ENCODE results near the gene EFNB2.

Gene EFNB2

GRCh38 chr13:106535552-106536243 is at the start of gene EFNB2:
Gene EFNB2 (minus strand): TSS chr13:106535662. CDS start chr13:106534964, 698 bp downstream.
- peak; percentile 89 for DNase-seq

- DNase-seq: no peak
Observed at GRCh38 chr13:106581225-106581624, 45.8 kb upstream of the EFNB2 start.

GRCh38 chr13:106575896-106576295 is 40.4 kb upstream of the EFNB2 start:
- DNase-seq: no peak

GRCh38 chr13:106573868-106574267 is 38.4 kb upstream of the EFNB2 start:
- no peak for DNase-seq

DNA sequence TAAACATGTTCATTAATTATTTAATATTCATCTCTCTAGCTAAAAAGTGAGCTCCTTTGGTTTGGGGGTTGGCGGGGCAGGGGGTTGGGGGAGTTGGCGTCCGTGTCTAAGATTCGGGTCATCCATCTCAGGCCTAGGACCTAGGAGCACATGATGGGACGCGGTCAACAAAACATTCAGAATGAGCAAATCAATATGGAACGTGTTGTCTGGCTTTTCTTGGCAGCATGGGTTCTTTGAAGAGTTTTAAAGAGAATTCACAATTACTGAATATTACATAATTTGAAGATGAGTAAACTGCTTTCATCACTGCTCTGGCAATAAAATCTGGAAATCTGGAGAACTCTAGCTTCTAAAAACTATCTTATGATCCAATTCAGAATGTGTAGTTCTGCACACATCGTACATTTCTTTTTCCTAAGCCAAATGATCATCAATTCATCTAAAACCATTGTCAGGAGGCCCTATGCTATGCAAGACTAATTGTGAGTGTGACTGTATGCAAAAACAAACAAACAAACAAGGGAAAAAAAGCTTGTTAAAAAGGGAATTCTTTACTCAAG is 37.9 kb upstream of the EFNB2 start:
- no peak for DNase-seq

- peak; percentile 69 for DNase-seq
Observed at GRCh38 chr13:106570299-106570852, 34.9 kb upstream of the EFNB2 start.

DNA sequence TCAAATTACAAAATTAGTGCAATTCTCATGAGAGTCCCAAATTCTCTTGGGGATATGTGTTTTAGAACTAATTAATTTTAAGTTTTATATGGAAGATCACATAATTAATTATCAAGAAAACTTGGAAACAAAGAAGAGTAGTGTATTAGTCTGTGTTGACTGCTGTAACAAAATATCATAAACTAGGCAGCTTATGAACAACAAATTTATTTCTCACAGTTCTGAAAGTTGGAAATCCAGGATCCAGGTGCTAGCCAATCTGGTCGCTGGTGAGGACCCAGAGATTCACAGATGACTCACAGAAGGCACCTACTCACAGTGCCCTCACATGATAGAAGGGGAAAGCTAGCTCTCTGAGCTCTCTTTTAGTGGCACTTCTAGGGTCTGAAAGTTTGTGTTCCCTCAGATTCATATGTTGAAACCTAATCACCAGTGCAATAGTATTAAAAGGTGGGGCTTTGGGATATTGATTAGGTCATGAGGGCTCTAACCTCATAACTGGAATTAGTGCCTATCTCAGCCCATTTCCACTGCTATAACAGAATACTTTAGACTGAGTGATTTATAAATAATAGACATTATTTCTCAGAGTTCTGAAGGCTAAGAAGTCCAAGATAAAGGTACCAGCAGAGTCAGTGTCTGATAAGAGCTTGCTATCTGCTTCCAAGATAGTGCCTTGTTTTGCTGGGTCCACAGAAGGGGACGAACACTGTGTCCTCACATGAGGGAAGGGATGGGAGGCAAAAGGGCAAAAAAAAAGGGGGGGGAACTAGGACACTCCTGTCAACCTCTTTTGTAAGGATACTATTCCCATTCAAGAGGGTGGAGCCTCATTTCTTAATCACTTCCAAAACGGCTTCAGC is 34.0 kb upstream of the EFNB2 start:
- DNase-seq: no peak

DNA sequence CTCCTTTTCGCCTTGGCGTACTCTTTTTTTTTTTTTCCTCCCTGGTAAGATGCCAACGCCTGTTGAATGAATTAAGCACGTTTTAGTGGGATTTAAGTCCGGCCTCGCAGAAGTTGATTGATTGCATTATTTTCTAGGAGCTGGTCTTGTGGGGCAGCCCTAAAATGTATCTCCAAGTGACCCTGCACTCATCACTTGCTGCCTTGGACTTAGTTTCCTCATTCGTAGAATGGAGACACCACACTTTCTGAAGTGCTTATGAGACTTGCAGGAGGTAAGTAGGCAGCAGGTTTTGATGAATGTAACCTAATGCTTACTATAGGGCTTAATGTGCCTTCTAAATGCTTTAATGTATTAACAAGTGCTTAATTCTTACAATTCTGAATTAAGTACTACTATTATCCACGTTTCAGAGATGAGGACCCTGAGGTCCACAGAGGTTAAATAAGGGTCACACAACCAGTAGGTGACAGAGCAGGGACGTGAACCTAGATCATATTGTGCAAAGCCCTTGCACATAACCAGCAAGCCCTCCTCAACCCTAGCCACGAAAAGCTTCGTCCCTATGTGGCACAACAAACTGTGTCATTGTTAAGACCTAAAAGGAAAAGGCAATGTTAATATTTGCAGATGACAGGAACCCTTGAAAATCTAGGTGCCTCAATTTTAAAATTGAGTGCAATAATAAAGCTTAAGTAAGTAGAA is 33.0 kb upstream of the EFNB2 start:
- DNase-seq: no peak

GRCh38 chr13:106567474-106568298 is 32.2 kb upstream of the EFNB2 start, which contains the start of gene ARGLU1:
Gene ARGLU1 (minus strand): TSS chr13:106568137. CDS start chr13:106567919, 218 bp downstream.
- DNase-seq: peak; percentile 97

DNA sequence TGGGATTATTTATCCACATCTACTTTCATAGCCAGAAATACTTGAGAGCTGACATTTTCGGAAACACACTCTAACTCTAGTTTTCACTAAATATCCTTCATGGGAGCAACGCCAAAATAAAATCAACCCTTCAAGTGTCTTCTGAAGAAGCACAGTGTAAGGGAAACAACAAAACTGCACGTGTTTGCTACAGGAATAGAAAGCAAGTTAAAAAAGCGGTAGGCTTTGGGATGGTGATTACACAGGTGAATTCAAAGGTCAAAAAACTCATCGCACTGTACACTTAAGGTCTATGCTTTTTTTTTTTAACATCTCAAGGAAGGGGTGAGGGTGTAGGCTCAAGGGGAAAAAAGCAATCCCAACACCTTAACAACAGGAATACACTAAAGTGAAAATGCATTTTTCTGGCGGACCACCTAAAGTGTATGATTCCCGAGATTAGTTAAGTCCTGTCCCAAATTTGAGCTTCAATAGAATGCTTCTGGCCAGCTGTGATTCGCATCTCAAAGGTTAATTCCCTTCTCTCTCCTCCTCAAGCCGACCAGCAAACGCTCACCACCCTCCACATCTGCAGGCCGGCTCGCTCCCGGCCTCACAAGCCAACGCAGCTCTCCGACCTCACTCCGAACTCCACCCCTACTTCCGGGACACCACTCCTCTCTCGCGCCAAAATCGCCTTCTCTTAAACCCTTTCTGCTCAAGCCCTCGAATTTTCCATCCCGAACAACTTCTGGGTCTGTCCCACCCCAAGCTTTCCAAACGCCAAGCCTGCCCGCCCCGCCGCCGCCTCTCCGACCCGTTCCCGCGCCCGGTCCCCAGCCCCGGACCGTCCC is 31.4 kb upstream of the EFNB2 start:
- DNase-seq: peak; percentile 42

DNA sequence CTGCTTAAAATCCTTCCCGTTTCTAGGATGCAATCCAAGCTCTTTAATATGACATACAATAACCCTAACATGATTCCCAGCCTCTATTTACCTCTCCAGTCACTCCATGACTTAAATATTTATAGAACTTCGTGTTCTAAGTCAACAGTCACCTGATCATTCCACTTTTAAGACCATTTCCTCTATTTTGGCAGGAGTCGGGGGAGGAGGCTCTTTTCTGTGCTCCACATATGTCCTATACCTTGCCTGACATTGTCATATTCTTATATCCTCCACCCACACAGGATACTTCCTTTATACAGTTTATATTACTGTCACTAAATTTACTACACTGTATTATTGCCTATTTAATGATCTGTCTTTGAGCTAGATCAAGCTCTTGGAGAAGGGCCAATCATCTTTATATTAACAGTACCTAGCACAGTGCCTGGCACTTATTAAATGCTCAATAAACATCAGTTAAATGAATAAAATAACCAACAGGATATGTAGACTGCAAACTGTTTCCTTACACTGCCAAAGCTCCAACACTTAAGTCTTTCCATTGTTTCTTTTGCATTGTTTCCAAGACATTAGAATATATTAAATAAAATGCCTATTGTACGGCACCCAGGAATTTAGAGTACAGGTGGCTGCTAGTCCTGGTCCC is 29.8 kb upstream of the EFNB2 start:
- no peak for DNase-seq

DNA sequence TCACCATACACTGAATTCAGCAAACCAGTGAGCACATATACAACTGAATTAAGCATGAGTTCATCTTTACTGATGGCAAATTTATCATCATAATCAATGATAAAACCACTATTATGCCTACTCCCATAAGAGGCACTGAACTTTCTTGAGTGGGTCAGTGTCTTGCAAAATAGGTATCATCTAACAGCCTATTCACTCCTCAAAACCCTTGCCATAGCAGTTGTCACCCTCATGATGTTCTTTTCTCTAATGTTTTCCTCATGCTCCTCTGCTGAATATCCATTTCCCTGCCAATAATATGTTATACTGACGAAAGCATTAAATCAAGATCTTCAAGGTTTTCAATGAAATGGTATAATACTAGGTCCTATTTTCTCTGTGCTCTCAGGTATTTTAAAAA is 26.8 kb upstream of the EFNB2 start:
- no peak for DNase-seq

DNA sequence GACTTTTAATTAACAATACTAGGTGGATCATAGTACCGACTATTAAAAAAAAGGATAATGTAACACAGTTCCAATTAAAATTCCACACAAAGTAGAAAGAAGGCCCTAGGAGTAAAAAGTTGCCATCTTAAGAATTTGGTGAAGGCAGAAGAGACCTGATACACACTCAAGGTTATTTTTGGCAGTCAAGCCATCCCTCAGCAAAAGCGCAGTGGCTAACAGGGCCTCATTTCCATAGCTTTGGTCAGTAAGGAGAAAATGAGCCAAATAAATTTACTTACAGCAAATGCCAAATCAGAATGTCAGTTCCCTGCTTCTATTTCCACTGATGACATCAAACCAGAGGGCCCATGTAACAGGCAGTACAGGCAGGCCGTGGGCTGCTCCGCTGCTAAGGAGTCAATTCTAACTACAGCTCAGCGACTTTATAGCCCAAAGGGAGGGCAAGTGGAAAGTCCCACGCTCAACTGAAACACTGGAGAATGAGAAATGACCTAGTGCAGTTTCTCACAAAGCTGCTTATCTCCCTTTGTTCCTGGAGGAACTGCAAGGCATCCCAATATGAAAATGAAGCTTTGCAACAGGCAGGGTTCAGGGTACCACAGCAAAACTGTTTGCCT is 26.2 kb upstream of the EFNB2 start:
- peak; percentile 57 for DNase-seq

- no peak for DNase-seq
Observed at GRCh38 chr13:106560821-106561220, 25.4 kb upstream of the EFNB2 start.

DNA sequence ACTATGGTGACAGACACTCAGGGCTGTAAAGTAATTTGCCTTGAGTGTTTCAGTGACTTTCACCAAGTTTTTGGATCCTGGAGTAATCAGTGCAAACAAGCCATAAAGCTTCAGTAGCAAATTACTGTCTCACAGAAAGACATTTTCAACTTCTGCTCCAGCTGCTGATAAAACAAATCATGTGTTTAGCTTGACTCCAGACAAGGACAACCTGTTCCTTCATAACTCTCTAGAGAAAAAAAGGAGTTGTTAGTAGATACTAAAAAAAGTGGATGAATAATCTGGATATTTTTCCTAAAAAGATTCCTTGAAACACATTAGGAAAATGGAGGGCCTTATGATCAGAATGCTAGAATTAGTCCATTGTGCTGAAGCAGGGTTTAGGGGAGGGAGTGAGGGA is 23.1 kb upstream of the EFNB2 start:
- DNase-seq: no peak

DNA sequence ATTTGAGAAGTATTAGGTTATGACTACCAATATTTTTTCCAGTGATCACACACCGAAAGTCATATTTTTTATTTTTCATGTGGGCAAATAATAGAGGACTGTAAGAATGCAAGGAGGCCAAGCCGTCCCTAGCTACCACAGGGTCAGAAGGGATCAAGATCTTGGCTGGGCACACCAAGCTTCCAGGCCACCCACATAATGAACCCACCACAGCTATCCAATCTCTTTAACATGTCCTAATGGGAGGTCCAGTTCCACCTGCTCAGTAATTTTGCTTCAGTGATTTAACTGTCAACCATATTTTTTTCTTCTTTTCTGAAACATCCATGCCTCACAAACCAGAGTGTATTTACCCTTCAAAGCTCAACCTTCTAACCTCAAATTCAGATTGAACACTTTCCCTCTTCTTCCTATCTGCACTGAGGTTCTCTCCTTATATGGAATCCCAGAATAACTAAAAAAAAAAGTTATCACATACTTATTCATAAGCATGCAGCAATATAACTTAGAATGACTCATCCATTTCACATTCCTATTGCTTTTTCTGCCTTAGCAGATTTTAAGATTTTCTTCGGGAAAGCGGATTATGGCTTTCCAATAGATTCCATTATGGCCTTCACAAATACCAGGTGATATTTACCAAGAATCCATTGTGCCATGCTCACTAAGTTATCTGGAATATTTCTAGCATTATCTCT is 20.3 kb upstream of the EFNB2 start:
- DNase-seq: no peak

DNA sequence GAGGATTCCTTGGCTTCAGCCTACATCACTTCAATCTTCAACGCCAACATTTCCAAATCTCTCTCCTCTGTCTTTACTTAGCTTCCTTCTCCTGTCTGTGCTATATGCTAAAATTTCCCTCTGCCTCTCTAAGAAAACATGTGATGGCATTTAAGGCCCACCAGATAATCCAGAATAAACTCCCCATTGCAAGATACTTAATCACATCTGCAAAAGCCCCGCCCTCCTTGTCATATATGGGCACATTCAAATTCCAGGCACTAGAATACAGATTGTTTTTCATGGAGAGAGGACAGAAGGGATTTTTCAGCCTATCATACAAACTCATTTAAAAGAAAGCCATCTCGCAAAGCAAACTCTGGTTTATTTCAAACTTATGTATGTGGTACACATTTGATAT is 16.3 kb upstream of the EFNB2 start:
- DNase-seq: no peak

DNA sequence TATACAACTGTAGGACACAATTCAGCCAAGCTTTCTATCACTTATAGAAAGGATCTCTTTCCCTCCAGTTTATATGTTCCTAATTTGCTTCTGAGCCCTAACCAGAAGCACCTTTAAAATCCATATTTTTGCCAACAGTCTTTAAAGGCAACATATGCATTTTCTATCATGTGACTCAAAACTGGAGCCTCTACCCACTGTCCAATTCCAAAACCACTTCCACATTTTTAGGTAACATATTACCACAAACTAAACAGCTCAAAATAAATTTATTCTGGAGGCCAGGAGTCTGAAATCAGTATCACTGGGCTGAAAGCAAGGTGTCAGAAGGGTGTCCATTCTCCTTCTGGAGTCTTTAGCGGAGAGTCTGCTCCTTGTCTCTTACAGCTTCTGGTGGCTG is 15.9 kb upstream of the EFNB2 start:
- no peak for DNase-seq

DNA sequence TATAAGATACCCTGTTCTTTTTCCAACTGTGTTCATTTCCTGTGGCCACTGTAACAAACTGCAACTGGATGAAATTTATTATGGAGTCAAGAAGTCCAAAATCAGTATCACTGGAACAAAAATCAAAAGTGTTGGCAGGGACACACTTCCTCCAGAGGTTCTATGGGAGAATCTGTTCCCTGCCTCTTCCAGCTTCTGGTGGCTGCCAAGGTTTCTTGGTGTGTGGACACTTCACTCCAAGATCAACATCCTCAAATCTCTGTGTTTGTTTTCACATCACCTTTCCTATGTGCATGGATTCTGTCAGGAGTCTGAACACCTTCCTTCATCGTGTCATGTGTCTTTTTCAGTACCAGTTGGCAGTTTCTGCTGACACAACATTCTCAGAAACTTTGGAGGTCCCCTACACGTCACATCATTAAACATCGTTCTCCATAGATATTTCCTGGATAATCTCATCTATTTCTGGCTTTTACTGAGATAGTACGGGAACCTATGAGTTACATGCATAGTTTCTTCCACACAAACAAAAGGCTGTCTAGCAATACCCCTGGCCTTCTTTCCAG is 15.2 kb upstream of the EFNB2 start:
- no peak for DNase-seq
